KMS-11 (cell line): ENCODE measurements around the gene ZBTB20.

Experiments used
- H2AFZ ChIP-seq: fragments of 200-600 bp; sonication (generic); 2 replicates; pipeline ENCODE4 v1.6.1; 2016; ENCODE audit warnings: antibody characterized with exemption, mixed run types, low read depth
- H3K27ac ChIP-seq: fragments of 200-600 bp; sonication (generic); 2 replicates; pipeline ENCODE4 v1.6.1; 2016; ENCODE audit warnings: mild to moderate bottlenecking, mixed run types
- H3K27me3 ChIP-seq: fragments of 200-600 bp; sonication (generic); 2 replicates; pipeline ENCODE4 v1.6.1; 2017; ENCODE audit warnings: mild to moderate bottlenecking, low read depth, mixed run types, moderate library complexity; ENCODE audit not compliant: insufficient read depth
- H3K36me3 ChIP-seq: fragments of 200-600 bp; sonication (generic); 2 replicates; pipeline ENCODE4 v1.6.1; 2017; ENCODE audit warnings: mild to moderate bottlenecking, mixed run types; ENCODE audit not compliant: insufficient read depth
- H3K4me1 ChIP-seq: fragments of 200-600 bp; sonication (generic); 2 replicates; pipeline ENCODE4 v1.6.1; 2016; ENCODE audit warnings: mild to moderate bottlenecking, low read depth, mixed run types; ENCODE audit not compliant: poor library complexity, severe bottlenecking
- H3K4me2 ChIP-seq: fragments of 200-600 bp; sonication (generic); 2 replicates; pipeline ENCODE4 v1.7.0; 2016; ENCODE audit warnings: mild to moderate bottlenecking, mixed run types
- H3K4me3 ChIP-seq: fragments of 200-600 bp; sonication (generic); IDR thresholded peaks from 2 replicates; pipeline ENCODE4 v1.6.1; 2017; ENCODE audit warnings: low read depth, low read length, mixed read lengths; ENCODE audit not compliant: insufficient read depth
- H3K79me2 ChIP-seq: fragments of 200-600 bp; sonication (generic); 2 replicates; pipeline ENCODE4 v1.6.1; 2016; ENCODE audit warnings: low read depth, mixed run types; ENCODE audit not compliant: insufficient read depth
- H3K9ac ChIP-seq: fragments of 200-600 bp; sonication (generic); 2 replicates; pipeline ENCODE4 v1.6.1; 2016; ENCODE audit warnings: mild to moderate bottlenecking, mixed run types
- H4K20me1 ChIP-seq: fragments of 200-600 bp; sonication (generic); 2 replicates; pipeline ENCODE4 v1.6.1; 2016; ENCODE audit warnings: mild to moderate bottlenecking, mixed run types; ENCODE audit not compliant: insufficient read depth
- TF ChIP-seq, protein P1 (sequence below): fragments of 200-600 bp; sonication (generic); conservative IDR thresholded peaks from 2 replicates; pipeline ENCODE4 v1.6.1; 2017; ENCODE audit warnings: low read depth, mild to moderate bottlenecking, antibody characterized with exemption, low read length, moderate library complexity, mixed read lengths

ZBTB20 gene

GRCh38 chr3:114839476-114839875 lies 307.6 kb downstream of the ZBTB20 start:
- TF ChIP-seq, protein P1, sequence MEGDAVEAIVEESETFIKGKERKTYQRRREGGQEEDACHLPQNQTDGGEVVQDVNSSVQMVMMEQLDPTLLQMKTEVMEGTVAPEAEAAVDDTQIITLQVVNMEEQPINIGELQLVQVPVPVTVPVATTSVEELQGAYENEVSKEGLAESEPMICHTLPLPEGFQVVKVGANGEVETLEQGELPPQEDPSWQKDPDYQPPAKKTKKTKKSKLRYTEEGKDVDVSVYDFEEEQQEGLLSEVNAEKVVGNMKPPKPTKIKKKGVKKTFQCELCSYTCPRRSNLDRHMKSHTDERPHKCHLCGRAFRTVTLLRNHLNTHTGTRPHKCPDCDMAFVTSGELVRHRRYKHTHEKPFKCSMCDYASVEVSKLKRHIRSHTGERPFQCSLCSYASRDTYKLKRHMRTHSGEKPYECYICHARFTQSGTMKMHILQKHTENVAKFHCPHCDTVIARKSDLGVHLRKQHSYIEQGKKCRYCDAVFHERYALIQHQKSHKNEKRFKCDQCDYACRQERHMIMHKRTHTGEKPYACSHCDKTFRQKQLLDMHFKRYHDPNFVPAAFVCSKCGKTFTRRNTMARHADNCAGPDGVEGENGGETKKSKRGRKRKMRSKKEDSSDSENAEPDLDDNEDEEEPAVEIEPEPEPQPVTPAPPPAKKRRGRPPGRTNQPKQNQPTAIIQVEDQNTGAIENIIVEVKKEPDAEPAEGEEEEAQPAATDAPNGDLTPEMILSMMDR = no peak

GRCh38 chr3:114838025-114838424 lies 309.1 kb downstream of the ZBTB20 start:
- Histone ChIP-seq H3K27ac (no peak overlapping the region), H3K79me2 (no peaks in the 10 kb centered on the region), H3K9ac (no peak overlapping the region), H2AFZ (no peak overlapping the region), H4K20me1 (no peaks in the 10 kb centered on the region), H3K4me3 (no peak overlapping the region), H3K27me3 (no peaks in the 10 kb centered on the region), H3K4me1 (no peaks in the 10 kb centered on the region), H3K36me3 (no peaks in the 10 kb centered on the region), H3K4me2 (no peak overlapping the region)
- TF ChIP-seq, protein P1 = no peak

More at GRCh38 chr3:114839476-114839875, 307.6 kb downstream of the ZBTB20 start:
- Histone ChIP-seq H3K36me3 (no peaks in the 10 kb centered on the region), H3K9ac (no peak overlapping the region), H4K20me1 (no peaks in the 10 kb centered on the region), H3K27ac (no peak overlapping the region), H3K4me1 (no peaks in the 10 kb centered on the region), H3K4me2 (no peak overlapping the region), H2AFZ (no peak overlapping the region), H3K4me3 (no peak overlapping the region), H3K27me3 (no peaks in the 10 kb centered on the region), H3K79me2 (no peaks in the 10 kb centered on the region)

GRCh38 chr3:114834175-114834940 lies 312.7 kb downstream of the ZBTB20 start:
- Histone ChIP-seq H4K20me1 (no peaks in the 10 kb centered on the region), H2AFZ (no peak overlapping the region), H3K4me1 (no peaks in the 10 kb centered on the region), H3K27ac (no peak overlapping the region), H3K79me2 (no peaks in the 10 kb centered on the region), H3K36me3 (no peaks in the 10 kb centered on the region), H3K9ac (no peak overlapping the region), H3K4me3 (no peak overlapping the region), H3K27me3 (no peaks in the 10 kb centered on the region), H3K4me2 (no peak overlapping the region)
- TF ChIP-seq, protein P1 = no peak

- no peak overlapping the region for H3K4me3 ChIP-seq
- H3K36me3 ChIP-seq = no peaks in the 10 kb centered on the region
- no peak overlapping the region for H3K27ac ChIP-seq
- no peaks in the 10 kb centered on the region for H3K27me3 ChIP-seq
- no peak overlapping the region for H2AFZ ChIP-seq
- TF ChIP-seq, protein P1 = no peak
- H4K20me1 ChIP-seq = no peaks in the 10 kb centered on the region
- H3K79me2 ChIP-seq = no peaks in the 10 kb centered on the region
- no peak overlapping the region for H3K4me2 ChIP-seq
- no peaks in the 10 kb centered on the region for H3K4me1 ChIP-seq
- H3K9ac ChIP-seq = no peak overlapping the region
Observed at GRCh38 chr3:114831861-114832260, 315.2 kb downstream of the ZBTB20 start.
